HepG2 (cell line): ENCODE results near the gene INTS3.

Source experiments
- EP300 ChIP-seq, 3 experiments: sonication (generic) in 1 of 3; formaldehyde crosslinking in 1 of 3; IDR thresholded peaks; 2 replicates each; pipeline versions ENCODE4 v1.5.1 to v1.6.1; 2011 to 2020; ENCODE audit warnings: low read depth in 2 of 3, low read length in 2 of 3, borderline replicate concordance in 1 of 3, improper control_type of control experiment in 1 of 3, mild to moderate bottlenecking in 1 of 3, missing genetic modification reagents in 1 of 3, moderate library complexity in 1 of 3
- MED8 ChIP-seq: sonication (generic); formaldehyde crosslinking; IDR thresholded peaks from 2 replicates; pipeline ENCODE4 v1.8.1; 2023; ENCODE audit warnings: mild to moderate bottlenecking, missing genetic modification reagents; ENCODE audit not compliant: insufficient replicate concordance
- MXI1 ChIP-seq: IDR thresholded peaks from 3 replicates; pipeline ENCODE4 v1.6.1; 2012; ENCODE audit warnings: low read depth, low read length, inconsistent platforms, borderline replicate concordance
- MZF1 ChIP-seq: sonication (generic); formaldehyde crosslinking; IDR thresholded peaks from 2 replicates; pipeline ENCODE4 v1.8.1; 2023; ENCODE audit warnings: mild to moderate bottlenecking, missing genetic modification reagents, borderline replicate concordance
- NCOA1 ChIP-seq: sonication (generic); formaldehyde crosslinking; IDR thresholded peaks from 2 replicates; pipeline ENCODE4 v1.9.0; 2021; ENCODE audit warnings: missing genetic modification reagents
- ZNF274 ChIP-seq: sonication (generic); formaldehyde crosslinking; IDR thresholded peaks from 2 replicates; pipeline ENCODE4 v1.5.1; 2020; ENCODE audit warnings: mild to moderate bottlenecking, missing genetic modification reagents
- ZNF773 ChIP-seq: sonication (generic); formaldehyde crosslinking; IDR thresholded peaks from 2 replicates; pipeline ENCODE4 v1.4.0; 2020; ENCODE audit warnings: missing genetic modification reagents, borderline replicate concordance
- TF ChIP-seq, protein P1 (sequence below): IDR thresholded peaks from 2 replicates; pipeline ENCODE4 v1.6.1; 2016; ENCODE audit warnings: low read depth, borderline replicate concordance
- TF ChIP-seq, protein P2 (sequence below): sonication (generic); formaldehyde crosslinking; IDR thresholded peaks from 2 replicates; pipeline ENCODE4 v1.5.0; 2020; ENCODE audit warnings: mild to moderate bottlenecking, missing genetic modification reagents, moderate library complexity

DNA sequence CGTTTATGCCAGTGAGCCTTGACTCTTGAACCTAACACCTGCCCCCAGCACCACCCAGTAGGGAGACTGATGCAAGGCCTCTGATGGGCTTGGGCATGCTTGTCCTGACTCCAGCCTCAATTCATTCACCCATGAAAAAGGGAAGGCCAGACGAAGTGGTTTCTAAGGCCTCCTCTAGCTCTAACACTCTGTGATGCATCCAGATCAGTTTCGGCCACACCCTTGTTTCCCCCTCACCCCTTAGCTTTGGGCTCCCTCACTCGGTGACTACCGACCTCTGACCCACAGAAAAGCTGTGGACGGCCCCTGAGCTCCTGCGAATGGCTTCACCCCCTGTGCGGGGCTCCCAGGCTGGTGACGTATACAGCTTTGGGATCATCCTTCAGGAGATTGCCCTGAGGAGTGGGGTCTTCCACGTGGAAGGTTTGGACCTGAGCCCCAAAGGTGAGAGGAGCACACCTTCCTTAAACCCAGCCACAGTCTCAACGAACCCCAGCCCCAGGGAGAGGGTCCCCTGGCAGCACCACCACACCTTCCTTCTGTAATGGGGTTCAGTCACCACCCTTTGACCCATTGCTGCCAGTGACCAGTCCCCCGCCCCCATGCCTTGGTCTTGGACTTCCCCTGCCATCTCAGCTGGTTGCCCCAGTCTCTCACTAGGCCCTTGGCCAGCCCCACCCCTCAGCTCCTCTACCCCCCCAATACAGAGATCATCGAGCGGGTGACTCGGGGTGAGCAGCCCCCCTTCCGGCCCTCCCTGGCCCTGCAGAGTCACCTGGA lies 40.3 kb upstream of the INTS3 start:
- TF ChIP-seq NCOA1 (no peak), EP300 (IDR thresholded peaks at IDR 0.05; ENCODE audit: low read depth in 2 of 2, low read length in 2 of 2) (no peak), EP300 (CRISPR knock-in tag; IDR thresholded peaks at IDR 0.05; ENCODE audit: borderline replicate concordance) (no peak), ZNF773 (no peak), ZNF274 (CRISPR knock-in tag) (no peak), MED8 (CRISPR knock-in tag) (no peak), MXI1 (no peak), MZF1 (no peak)
- TF ChIP-seq, protein P1, sequence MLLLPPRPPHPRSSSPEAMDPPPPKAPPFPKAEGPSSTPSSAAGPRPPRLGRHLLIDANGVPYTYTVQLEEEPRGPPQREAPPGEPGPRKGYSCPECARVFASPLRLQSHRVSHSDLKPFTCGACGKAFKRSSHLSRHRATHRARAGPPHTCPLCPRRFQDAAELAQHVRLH, result no peak
- TF ChIP-seq, protein P2, sequence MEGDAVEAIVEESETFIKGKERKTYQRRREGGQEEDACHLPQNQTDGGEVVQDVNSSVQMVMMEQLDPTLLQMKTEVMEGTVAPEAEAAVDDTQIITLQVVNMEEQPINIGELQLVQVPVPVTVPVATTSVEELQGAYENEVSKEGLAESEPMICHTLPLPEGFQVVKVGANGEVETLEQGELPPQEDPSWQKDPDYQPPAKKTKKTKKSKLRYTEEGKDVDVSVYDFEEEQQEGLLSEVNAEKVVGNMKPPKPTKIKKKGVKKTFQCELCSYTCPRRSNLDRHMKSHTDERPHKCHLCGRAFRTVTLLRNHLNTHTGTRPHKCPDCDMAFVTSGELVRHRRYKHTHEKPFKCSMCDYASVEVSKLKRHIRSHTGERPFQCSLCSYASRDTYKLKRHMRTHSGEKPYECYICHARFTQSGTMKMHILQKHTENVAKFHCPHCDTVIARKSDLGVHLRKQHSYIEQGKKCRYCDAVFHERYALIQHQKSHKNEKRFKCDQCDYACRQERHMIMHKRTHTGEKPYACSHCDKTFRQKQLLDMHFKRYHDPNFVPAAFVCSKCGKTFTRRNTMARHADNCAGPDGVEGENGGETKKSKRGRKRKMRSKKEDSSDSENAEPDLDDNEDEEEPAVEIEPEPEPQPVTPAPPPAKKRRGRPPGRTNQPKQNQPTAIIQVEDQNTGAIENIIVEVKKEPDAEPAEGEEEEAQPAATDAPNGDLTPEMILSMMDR, result no peak
